ENCODE results near the gene B3GAT1.

B3GAT1 gene

GRCh38 chr11:134338068-134338467 is 74.0 kb downstream of the B3GAT1 start:
- Histone ChIP-seq H3K4me3 (ENCODE audit: low read depth, low read length) (no peak overlapping the region), H3K4me1 (no peaks in the 10 kb centered on the region), H3K27me3 (no peaks in the 10 kb centered on the region), H3K9me3 (no peaks in the 10 kb centered on the region), H3K36me3 (no peaks in the 10 kb centered on the region)
- TF ChIP-seq CTCF (IDR thresholded peaks at IDR 0.05; ENCODE audit: low read depth, low read length), result no peak
- no peak for DNase-seq

GRCh38 chr11:134337051-134337450 is 75.0 kb downstream of the B3GAT1 start:
- no peak for TF ChIP-seq CTCF (IDR thresholded peaks at IDR 0.05; ENCODE audit: low read depth, low read length)
- Histone ChIP-seq H3K36me3 (no peaks in the 10 kb centered on the region), H3K4me1 (no peaks in the 10 kb centered on the region), H3K9me3 (no peaks in the 10 kb centered on the region), H3K4me3 (ENCODE audit: low read depth, low read length) (no peak overlapping the region), H3K27me3 (peaks cover 3% of the 10 kb centered on the region; the same call in 1 of the 2 replicates)
- no peak for DNase-seq

- Histone ChIP-seq H3K4me3 (ENCODE audit: low read depth, low read length) (no peak overlapping the region), H3K4me1 (no peaks in the 10 kb centered on the region; the same call in 1 of the 2 replicates), H3K27me3 (peaks cover 15% of the 10 kb centered on the region), H3K9me3 (no peaks in the 10 kb centered on the region), H3K36me3 (no peaks in the 10 kb centered on the region)
- DNase-seq, result no peak
- no peak for TF ChIP-seq CTCF (IDR thresholded peaks at IDR 0.05; ENCODE audit: low read depth, low read length)
Measured at GRCh38 chr11:134334796-134335571, 77.1 kb downstream of the B3GAT1 start.

- no peaks in the 10 kb centered on the region; the same call in 1 of the 2 replicates for H3K4me1 ChIP-seq
- no peaks in the 10 kb centered on the region for H3K36me3 ChIP-seq
- H3K9me3 ChIP-seq, result no peaks in the 10 kb centered on the region
- peaks cover 15% of the 10 kb centered on the region for H3K27me3 ChIP-seq
- no peak overlapping the region for H3K4me3 ChIP-seq (ENCODE audit: low read depth, low read length)
- no peak for DNase-seq
- no peak for TF ChIP-seq CTCF (IDR thresholded peaks at IDR 0.05; ENCODE audit: low read depth, low read length)
Measured at GRCh38 chr11:134333946-134334345, 78.1 kb downstream of the B3GAT1 start.

GRCh38 chr11:134333312-134333711 is 78.7 kb downstream of the B3GAT1 start:
- Histone ChIP-seq H3K4me3 (ENCODE audit: low read depth, low read length) (no peak overlapping the region), H3K4me1 (no peaks in the 10 kb centered on the region; the same call in 1 of the 2 replicates), H3K9me3 (no peaks in the 10 kb centered on the region), H3K27me3 (peaks cover 15% of the 10 kb centered on the region), H3K36me3 (no peaks in the 10 kb centered on the region)
- DNase-seq, result no peak
- TF ChIP-seq CTCF (IDR thresholded peaks at IDR 0.05; ENCODE audit: low read depth, low read length), result no peak

- no peaks in the 10 kb centered on the region for H3K9me3 ChIP-seq
- DNase-seq, result no peak
- no peak for TF ChIP-seq CTCF (IDR thresholded peaks at IDR 0.05; ENCODE audit: low read depth, low read length)
- peaks cover 15% of the 10 kb centered on the region for H3K27me3 ChIP-seq
- no peaks in the 10 kb centered on the region for H3K36me3 ChIP-seq
- no peak overlapping the region for H3K4me3 ChIP-seq (ENCODE audit: low read depth, low read length)
- H3K4me1 ChIP-seq, result no peaks in the 10 kb centered on the region; the same call in 1 of the 2 replicates
Measured at GRCh38 chr11:134332782-134333181, 79.3 kb downstream of the B3GAT1 start.
